HG02610 (cell line): ENCODE results near the gene NMRK2.

Experiments
- ATAC-seq: cut with Tn5 transposase; IDR thresholded peaks from one replicate; pipeline ENCODE4 v1.9.1; 2021; ENCODE audit warnings: mild to moderate bottlenecking, moderate library complexity; ENCODE audit not compliant: unreplicated experiment

The NMRK2 gene

DNA sequence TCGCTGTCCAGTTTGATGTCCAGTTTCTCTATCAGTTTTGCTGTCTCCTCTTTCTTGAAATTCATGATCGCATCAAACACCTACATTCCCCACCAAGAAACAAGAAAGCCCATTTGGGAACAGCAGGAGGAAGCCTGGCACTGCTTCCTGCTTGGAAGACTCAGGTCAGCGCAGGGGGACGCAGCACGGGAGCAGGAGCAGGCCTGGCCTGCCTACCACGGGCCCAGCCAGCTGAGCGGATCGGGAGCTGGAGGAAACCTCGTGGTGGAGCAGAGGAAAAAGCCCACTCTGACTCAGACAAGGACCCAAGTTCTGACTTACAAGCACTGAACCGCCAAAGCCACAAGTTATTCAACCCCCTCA is 48.5 kb downstream of the NMRK2 start:
- ATAC-seq: no peak

DNA sequence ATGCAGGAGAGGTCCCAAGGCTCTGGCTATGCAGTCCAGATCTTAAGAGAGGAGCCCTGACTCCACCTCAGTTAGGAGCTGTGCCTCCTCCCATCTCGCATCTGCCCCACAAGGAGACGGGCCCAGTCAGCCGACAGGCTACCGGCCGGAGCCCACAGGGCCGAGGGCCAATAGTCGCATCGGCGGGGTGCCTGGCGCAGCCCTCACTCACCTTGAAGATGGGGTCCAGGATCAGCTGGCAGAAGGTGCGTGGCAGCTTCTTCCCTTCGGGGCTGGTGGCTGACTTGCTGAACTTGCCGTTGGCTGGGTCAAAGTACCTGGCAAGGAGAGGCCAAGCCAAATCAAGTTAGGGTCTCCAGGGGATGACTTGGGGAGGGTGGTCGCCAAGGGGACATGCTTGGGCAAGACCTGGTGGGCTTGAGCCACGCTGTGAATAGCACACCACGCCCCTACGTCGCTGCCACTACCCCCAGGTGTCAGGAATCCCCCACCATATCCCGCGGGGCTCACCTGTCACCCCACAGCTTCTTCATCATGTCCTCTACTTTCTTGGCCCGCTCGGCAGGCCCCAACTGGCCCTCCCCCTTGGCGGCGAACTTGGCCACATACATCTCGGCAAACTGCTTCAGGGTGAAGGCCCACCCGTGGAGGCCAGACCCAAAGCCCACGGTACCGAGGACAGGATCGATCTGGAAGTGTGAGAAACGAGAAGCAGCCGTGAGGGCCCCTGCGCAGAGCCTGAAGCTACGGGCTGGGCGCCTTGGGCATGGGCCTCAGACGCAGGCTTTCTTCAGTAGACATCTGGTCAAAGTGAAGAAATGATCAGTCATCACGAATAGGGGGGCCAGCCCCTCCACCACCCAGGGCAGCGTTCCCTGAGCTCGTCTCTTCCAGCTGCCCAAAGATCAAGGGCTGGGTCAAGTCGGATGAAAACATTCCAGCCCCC is 49.1 kb downstream of the NMRK2 start:
- ATAC-seq: no peak

DNA sequence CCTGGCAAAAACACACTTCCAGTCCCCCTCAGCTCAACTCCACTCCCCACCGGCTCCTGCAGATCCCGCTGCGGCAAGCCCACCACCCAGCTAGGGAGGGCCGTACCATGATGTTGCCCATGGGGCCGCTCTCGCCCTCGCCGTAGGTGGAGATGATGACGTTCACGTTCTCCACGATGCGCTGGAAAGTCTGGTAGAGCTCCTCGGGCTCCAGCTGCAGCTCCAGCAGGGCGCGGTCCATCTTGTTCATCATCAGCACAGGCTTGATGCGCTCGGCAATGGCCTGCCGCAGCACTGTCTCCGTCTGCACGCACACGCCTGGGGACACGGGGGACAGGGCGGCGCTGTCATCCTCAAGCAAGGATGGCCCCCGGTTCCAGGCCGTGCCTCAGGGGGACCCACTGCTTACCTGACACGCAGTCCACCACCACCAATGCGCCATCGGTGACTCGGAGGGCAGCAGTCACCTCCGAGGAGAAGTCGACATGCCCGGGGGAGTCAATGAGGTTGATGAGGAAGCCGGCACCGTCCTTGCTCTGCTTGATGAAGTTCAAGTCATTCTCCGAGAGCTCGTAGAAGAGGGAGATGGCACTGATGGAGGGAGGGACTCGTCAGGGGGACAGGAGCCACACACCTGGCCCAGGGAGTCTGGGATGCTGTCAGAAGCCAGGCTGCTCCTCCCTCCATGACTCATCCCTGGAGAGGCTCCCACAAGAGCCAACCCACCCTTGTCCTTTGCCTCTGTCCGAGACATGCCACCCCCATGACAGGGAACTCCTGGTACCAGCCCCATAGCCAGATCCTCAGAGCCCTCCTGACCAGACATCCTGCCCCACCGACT is 50.1 kb downstream of the NMRK2 start:
- no peak for ATAC-seq

DNA sequence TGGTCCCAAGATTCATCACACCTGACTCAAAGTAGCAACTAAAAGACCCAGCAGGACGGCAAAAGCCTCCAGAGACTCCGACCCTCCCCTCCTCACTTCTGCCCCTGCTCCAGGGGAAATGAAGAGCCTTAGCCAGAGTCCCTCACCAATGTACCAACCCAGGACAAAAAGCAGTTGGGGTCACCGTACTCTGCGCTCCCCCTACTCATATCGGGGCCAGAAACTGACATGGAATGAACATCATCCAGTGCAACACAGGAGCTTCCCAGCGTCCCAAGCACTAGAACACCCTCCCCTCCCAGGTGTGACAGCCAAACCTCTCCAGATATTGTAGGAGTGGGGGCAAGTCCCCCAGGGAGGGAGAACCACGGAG is 50.7 kb downstream of the NMRK2 start:
- ATAC-seq: no peak

DNA sequence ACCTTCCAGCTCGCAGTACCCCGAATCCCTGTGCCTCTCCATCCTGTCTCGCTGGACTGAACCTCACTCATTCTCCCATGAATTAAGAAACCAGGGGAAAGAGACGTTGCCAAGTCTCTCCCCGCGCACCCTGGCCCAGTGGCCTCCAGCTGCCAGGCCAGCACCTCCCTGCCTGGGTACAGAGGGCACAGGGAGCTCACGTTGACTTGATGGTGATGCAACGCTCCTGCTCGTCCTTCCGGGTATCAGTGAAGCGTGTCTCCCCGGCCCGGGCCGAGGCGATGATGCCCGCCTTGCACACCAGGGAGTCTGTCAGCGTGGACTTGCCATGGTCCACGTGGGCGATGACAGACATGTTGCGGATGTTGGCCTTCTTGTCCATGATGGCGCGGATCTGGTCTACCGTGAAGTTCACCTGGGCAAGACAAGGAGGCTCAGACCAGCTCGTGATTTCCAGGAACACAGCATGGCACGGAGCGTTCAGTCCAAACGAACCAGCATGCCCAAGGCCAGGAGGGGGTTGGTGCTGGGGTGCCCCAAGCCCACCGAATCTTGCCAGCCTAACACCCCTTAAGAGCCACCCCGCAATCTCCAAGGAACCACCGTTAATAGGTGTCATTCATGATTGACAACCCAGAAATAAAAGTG is 51.2 kb downstream of the NMRK2 start:
- ATAC-seq: no peak

DNA sequence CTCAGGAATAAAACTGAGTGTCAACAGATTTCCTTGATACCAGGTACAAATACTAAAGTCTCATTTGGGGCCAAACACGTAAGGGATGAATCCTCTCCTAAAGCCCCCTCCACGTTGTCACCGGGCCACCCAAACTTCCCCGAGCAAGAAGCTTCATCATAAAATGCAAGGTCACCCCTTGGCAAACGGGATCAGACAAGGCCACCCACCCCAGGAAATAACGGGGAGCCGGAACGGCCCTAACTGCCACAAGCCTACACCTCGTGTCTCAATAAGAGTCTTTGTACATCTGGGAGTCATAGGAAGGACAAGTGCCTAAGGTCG is 51.7 kb downstream of the NMRK2 start:
- ATAC-seq: no peak

DNA sequence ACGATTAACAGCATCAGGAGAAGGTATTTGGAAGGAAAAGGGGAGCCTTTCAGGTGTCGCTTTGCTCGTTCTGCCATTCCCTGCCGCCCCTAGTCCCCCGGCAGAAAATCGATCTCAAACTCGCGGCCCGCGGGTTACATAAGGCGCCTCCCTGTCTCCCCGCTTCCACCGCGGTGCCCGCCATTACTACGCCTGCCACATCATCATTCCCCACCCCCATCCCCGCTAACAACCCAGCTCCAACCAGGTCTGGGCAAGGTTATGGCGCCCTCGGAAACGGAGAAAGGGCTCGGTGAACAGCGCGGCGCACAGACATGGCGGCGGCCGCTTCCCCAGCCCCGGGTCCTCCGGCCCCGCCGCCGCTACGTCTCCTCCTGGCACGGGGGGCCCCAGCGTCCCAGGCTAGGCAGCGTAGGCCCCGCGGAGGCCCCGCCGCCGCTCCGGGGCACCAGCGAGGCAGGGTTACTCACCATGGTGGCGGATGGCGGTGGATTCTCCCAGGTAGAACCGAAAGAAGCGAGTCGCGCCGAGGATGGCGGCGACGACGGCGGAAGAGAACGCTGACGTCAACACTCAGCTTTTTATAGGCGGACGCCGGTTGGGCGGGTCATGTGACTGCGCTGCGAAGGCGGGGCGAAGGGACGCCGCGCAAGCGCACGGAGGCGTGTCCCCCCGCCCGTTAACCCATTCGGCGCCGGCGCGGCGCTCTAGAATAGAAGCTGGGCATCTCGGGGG is 52.2 kb downstream of the NMRK2 start, which contains the start of gene EEF2:
Gene EEF2 (minus strand): TSS at position 556 of the 735 bp plus-strand sequence. CDS start 83 bp downstream, at position 473.
- ATAC-seq: peak; percentile 46

DNA sequence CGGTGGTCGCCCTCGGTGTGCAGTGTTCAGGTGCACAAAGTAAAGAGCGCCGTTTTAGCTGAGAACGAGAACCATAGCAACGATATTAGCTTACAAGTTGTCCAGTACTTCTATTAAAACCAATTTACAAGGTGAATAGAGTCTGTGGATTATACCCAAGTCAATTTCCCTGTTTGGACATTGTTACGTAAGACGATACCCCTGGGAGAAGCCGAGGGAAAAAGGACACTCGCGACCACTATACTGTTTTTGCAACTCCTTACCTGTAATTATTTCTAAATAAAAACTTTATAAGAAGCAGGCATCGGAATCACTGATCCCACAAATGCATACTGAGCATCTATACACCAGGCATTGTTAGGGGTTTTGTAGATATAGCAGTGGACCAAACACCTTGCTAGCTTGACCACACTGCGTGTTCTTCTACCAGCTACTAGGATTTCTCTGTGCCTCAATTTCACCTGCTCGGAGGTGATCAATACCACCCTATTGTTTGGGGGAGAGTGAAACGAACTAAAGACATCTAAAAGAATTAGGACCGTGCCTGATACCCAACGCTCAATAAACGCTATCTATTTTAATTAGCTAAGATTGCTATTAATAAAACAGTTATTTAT is 52.9 kb downstream of the NMRK2 start:
- no peak for ATAC-seq

DNA sequence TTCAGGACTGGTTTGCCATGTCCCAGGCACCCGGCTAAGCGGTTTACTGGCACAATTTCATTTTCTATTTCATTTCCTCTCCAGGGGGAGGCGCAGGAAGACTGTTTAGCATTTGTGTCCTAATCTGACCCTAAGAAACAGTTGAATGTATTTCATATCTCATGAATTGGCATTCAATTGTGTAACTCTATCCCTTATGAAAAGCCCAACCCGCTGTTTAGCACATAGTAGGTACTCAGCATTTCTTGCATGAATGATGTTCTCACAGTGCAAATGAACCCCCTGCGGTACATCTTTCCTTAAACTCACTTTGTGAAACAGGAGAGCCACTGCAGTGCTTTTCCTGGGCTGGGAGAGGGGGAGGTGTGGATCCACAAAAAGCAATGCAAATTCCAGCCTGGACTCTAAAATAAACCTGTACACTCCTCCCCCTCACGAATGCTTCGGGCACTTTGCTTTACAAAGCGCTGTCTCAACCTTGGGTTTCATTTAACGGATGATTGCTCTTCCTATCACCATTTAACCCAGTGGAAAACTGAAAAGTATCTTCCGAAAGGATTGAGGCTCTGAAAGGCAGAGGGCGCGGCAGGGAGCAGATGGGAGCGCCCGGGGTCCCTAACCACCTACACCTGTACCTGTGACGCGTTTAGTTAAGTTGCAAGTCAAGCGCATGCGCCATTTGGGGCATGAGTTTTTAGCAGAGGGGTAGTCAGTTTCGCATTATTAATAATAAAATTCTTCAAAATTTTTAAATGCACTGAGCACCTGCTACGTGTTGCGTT is 53.6 kb downstream of the NMRK2 start:
- no peak for ATAC-seq

DNA sequence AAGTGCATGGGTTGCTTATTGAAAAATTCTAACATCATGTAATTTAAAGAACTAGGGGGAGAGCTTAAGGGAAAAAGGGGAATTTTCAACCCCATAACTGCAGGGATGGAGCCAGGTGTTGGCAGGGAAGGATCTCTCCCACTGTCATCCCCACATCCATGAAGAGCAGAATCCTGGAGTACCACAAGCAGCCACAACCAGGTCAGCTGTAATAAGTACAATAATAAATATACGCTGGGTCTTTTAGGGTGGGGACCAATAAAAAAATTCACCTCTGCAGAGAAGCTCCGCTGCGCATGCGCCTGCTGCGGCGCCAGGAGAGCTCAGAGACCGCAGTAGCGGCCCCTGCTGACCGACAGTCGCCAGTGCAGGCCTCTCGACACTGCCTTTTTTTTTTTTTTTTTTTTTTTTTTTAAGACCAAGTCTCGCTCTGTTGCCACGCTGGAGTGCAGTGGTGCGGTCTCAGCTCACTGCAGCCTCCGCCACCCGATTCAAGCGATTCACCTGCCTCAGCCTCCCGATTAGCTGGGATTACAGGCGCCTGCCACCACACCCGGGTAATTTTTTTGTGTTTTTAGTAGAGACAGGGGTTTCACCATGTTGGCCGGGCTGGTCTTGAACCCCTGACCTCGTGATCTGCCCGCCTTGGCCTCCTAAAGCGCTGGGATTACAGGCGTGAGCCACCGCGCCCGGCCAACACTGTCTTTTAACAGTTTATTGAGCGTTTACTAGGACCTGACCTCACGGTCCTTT is 54.9 kb downstream of the NMRK2 start:
- ATAC-seq: no peak

DNA sequence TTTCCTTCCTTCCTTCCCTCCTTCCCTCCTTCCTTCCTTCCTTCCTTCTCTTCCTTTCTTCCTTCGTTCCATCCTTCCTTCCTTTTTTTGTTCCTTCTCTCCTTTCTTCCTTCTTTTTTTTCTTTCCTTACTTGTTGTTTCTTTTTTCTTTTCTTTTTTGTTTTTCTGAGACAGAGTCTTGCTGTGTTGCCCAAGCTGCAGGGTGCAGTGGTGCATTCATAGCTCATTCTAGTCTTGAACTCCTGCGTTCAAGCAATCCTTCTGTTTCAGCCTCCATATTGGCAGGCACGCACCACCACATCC is 57.9 kb downstream of the NMRK2 start:
- ATAC-seq: no peak
